AG04449 (cell line): ENCODE results near the gene CD248.
A peak's percentile ranks its signal among the peaks of the same experiment; 100 is the strongest.

Experiments
- CTCF ChIA-PET: fragments of 350-600 bp; formaldehyde crosslinking; extraction: SDS; loops from one replicate; lab custom pipeline; 2021; ENCODE audit warnings: antibody characterized with exemption; lab: Yijun Ruan, JAX
- POLR2A ChIA-PET: fragments of 400-600, 350-600 bp; formaldehyde crosslinking; extraction: SDS; loops from one replicate; lab custom pipeline; 2020; ENCODE audit warnings: antibody characterized with exemption, inconsistent platforms; lab: Yijun Ruan, JAX
- DNase-seq: peaks from one replicate; pipeline ENCODE4 v3.0.0-alpha.2; 2010; ENCODE audit warnings: low read depth, low spot score
- H3K4me3 ChIP-seq: 2 replicates; pipeline ENCODE4 v1.5.1; 2011; ENCODE audit warnings: low read depth, mild to moderate bottlenecking, control low read depth, low read length
- CTCF ChIP-seq: IDR thresholded peaks from one replicate; pipeline ENCODE4 v1.5.1; 2011; ENCODE audit warnings: mild to moderate bottlenecking, moderate library complexity, low read length, control low read depth, inconsistent platforms; ENCODE audit not compliant: insufficient read depth; ENCODE audit errors: missing control alignments

The CD248 gene

GRCh38 chr11:66274219-66274618, 42.6 kb downstream of the CD248 start:
- DNase-seq, result no peak
- TF ChIP-seq CTCF, result no peak
- no peak overlapping the region for H3K4me3 ChIP-seq
- ChIA-PET POLR2A (no interaction called here), CTCF (interaction anchor here (1.6 to 10.3 kb wide), 2 partner anchors 8 to 38 kb away, joined by 4 to 144 read pairs; no protein-coding TSS in a partner anchor)

DNA sequence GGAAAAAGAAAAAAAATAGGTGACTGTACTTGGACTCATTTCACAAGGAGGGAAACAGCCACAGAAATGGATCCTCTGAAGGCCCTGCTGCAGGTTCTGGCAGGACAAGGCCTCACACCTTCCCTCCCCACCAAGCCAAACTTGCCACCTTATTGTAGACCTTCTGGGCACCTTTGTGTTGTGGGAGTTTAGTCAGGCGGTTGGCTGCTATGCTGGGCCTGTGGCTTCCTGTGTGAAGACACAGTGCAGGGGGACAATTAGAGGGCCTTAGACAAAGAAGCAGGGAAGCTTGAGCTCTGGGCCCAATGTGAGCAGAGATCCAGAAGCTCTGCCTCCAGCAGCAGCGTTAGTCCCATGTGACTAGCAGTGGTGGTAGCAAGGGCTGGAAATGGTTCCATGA, 44.2 kb downstream of the CD248 start:
- POLR2A ChIA-PET, result interaction anchor here (1.0 kb wide), 1 partner anchor 40 kb away, joined by 3 read pairs; no protein-coding TSS in a partner anchor
- no peak for DNase-seq
- CTCF ChIA-PET, result interaction anchor here (1.0 to 10.3 kb wide), 4 partner anchors 10 to 50 kb away, joined by 3 to 144 read pairs (median 4); no protein-coding TSS in a partner anchor
- H3K4me3 ChIP-seq, result no peak overlapping the region
- TF ChIP-seq CTCF, result no peak

- POLR2A ChIA-PET, result interaction anchor here (0.6 to 1.3 kb wide), 2 partner anchors 9 to 250 kb away, joined by 4 to 5 read pairs; no protein-coding TSS in a partner anchor
- CTCF ChIA-PET, result interaction anchor here (1.0 to 10.3 kb wide), 3 partner anchors 11 to 50 kb away, joined by 4 to 144 read pairs (median 5); no protein-coding TSS in a partner anchor
- no peak for DNase-seq
- no peak overlapping the region for H3K4me3 ChIP-seq
- TF ChIP-seq CTCF, result no peak
Observed at GRCh38 chr11:66271816-66272215, 45.0 kb downstream of the CD248 start.

DNA sequence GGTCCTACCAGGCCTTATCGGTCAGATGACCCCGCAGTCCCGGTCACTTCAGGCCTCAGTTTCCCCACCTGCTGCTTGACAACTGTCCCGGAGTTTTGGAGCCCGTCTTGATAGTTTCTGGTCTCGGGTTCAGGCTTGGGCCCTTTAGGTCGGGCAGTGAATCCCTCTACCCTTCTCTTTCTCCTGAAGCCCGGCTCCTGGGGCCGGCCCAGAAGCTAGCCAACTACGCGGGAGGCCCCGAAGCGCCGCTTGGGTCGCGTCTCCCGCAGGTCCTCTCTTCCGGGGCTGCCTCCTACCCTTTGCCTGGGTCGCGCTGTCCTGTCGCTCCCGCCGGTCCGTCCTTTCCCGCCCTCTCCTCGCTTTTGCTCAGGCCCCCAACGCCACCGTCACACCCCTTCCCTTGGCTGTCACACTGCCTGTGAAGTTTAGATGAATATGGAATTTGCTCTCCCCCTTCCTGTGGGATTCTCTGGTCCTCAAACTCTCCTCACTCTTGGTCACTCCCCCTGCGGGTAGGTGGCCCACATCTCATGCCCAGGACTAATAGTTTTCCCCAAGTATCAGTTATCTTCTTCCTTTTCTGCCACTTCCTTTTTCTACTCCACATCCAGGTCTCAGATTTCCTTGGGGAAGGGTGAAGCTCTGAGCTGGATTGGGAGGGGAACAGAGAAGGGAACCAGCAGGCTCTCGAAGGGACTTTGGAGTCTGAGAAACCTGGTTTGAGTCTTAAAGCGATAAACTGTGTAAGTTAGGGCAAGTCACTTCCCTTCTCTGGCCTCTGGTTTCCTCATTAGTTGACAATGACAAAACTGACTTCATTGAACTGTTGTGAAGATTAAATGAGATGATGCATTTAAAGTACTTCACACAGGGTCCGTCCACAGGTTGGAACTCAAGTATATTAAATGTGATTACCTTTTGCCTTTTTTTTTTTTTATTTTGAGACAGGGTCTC, 47.6 kb downstream of the CD248 start:
- TF ChIP-seq CTCF, result peak; percentile 27
- no peak for DNase-seq
- POLR2A ChIA-PET, result interaction anchor here (2.1 kb wide), 1 partner anchor 19 kb away, joined by 15 read pairs; the partner anchor contains the start of gene YIF1A
- peak overlapping the region; percentile 96 for H3K4me3 ChIP-seq
- CTCF ChIA-PET, result interaction anchor here (0.7 to 10.3 kb wide), 8 partner anchors 13 to 380 kb away, joined by 3 to 144 read pairs (median 4); partner anchors contain the start of genes FIBP, RIN1 and YIF1A

DNA sequence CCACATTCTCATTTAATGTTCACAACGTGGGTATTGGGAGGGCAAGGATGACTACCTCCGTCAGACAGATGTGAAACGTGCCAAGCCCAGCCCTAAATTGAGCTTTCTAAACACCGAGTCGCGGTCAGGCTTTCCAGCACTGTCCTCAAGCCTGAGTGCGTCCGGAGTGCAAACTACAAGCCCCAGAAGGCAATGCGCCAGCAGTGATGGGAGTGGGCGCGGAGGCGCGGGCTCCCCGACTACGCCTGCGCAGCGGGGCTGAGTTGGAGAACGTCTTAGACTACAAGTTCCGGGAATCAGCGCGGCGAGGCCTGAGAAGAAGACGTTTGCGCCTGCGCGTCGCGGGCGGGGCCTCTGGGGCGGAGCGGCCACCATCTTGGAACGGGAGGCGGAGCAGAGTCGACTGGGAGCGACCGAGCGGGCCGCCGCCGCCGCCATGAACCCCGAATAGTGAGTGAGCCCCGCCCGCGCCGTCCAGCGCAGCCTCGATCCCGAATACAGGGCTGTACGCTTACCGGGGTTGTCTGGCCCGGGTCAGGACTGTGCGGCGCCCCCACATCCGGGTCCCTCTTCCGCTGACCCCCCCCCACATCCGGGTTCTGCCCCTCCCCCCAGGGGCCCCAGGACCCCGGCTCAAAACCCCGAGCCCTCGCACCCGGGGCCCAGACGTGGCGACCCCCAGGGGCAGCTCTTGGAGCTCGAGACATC, 48.4 kb downstream of the CD248 start, which contains the start of gene RAB1B:
Gene RAB1B, plus strand, starts transcription at position 396 of the 708 bp plus-strand sequence. Its CDS starts 41 bp downstream, at position 437.
- CTCF ChIA-PET, result interaction anchor here (0.7 to 10.3 kb wide), 13 partner anchors 14 to 380 kb away, joined by 3 to 144 read pairs (median 4); partner anchors contain the start of genes CD248, FIBP, RIN1 and YIF1A
- POLR2A ChIA-PET, result interaction anchor here (0.5 to 2.1 kb wide), 4 partner anchors 12 to 1047 kb away, joined by 3 to 15 read pairs (median 4); partner anchors contain the start of gene YIF1A
- peak within 1 kb of the TSS; percentile 96 for H3K4me3 ChIP-seq
- no peak for TF ChIP-seq CTCF
- peak; percentile 92 for DNase-seq
